Mesothelial cell of epicardium (in vitro differentiated cells): ENCODE data around the gene UBR2. TPM values are rescaled to one million over a fixed set of nuclear protein-coding genes. Genes with fewer than 3 reads are reported as not detected.

Experiments used
- DNase-seq, 2 experiments: peaks; one replicate each; pipeline ENCODE4 v3.0.0; 2021; ENCODE audit warnings: low spot score in 2 of 2; ENCODE audit not compliant: unreplicated experiment in 2 of 2
- H3K27ac Mint-ChIP-seq: 2 replicates; pipeline ENCODE4 v1.8.0; 2021; ENCODE audit warnings: mixed read lengths
- H3K27me3 Mint-ChIP-seq: 2 replicates; pipeline ENCODE4 v1.8.0; 2021; ENCODE audit warnings: low read depth, mixed read lengths
- H3K36me3 Mint-ChIP-seq: 2 replicates; pipeline ENCODE4 v1.8.0; 2021; ENCODE audit warnings: mixed read lengths
- H3K4me1 Mint-ChIP-seq: 2 replicates; pipeline ENCODE4 v1.8.0; 2021; ENCODE audit warnings: mixed read lengths
- H3K4me3 Mint-ChIP-seq: 2 replicates; pipeline ENCODE4 v1.8.0; 2021; ENCODE audit warnings: mild to moderate bottlenecking, moderate library complexity, mixed read lengths
- H3K9me3 Mint-ChIP-seq: 2 replicates; pipeline ENCODE4 v1.8.0; 2021; ENCODE audit warnings: mixed read lengths
- CTCF ChIP-seq: fragments of 200-600 bp; sonication (generic); IDR thresholded peaks from one replicate; pipeline ENCODE4 v1.5.0; 2021; ENCODE audit warnings: antibody characterized with exemption; ENCODE audit not compliant: unreplicated experiment
- total RNA-seq: library from RNA; stranded (reverse); gene quantifications from 3 replicates; pipeline ENCODE4 v1.2.1, GENCODE V29; 2021

The UBR2 gene
- total RNA-seq, 1 donor from 2014 or later = 26.8 TPM

DNA sequence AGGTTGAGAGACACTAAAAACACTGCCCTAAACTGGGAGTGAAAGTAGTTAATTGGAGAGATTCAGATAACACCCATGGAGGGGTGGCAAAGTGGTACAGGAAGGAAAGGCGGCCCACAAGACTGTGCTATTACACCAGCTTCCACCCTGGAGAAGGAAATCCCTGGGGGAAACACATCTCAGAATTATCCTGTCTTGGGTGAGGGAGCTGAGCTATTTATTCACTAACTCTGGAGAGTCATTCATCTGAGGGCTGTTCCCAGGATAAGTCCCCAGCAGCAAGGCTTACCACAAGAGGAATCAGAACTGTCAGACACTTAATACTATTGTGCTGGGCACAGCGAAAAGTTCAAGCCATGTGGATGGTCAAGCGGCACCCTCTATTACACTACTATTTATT is 172.1 kb downstream of the UBR2 start:
- no peak overlapping the region for H3K27ac Mint-ChIP-seq
- H3K4me1 Mint-ChIP-seq = no peaks in the 10 kb centered on the region
- H3K36me3 Mint-ChIP-seq = no peaks in the 10 kb centered on the region
- H3K9me3 Mint-ChIP-seq = no peaks in the 10 kb centered on the region
- TF ChIP-seq CTCF = no peak
- no peak for DNase-seq
- peaks cover 9% of the 10 kb centered on the region for H3K27me3 Mint-ChIP-seq
- no peak overlapping the region for H3K4me3 Mint-ChIP-seq

GRCh38 chr6:42740725-42741124 is 176.9 kb downstream of the UBR2 start:
- Mint-ChIP-seq H3K27ac (no peak overlapping the region), H3K4me1 (peaks cover 18% of the 10 kb centered on the region), H3K36me3 (no peaks in the 10 kb centered on the region), H3K9me3 (no peaks in the 10 kb centered on the region), H3K27me3 (peaks cover 9% of the 10 kb centered on the region), H3K4me3 (no peak overlapping the region)
- no peak for TF ChIP-seq CTCF
- DNase-seq = no peak

GRCh38 chr6:42742116-42742894 is 178.5 kb downstream of the UBR2 start:
- no peak for TF ChIP-seq CTCF
- H3K36me3 Mint-ChIP-seq = no peaks in the 10 kb centered on the region
- peaks cover 9% of the 10 kb centered on the region for H3K27me3 Mint-ChIP-seq
- no peak for DNase-seq
- H3K4me1 Mint-ChIP-seq = peaks cover 20% of the 10 kb centered on the region
- no peaks in the 10 kb centered on the region for H3K9me3 Mint-ChIP-seq
- H3K27ac Mint-ChIP-seq = peak overlapping the region; percentile 30
- no peak overlapping the region for H3K4me3 Mint-ChIP-seq

Other genes starting within 250 kb of the UBR2 start
- gene TRERF1, start 112.1 kb upstream of the UBR2 start, total RNA-seq = 18.6 to 20.3 TPM (median 19.8 TPM) in 3 replicates
- gene PRPH2, start 158.6 kb downstream of the UBR2 start, total RNA-seq = 0.11 to 0.16 TPM (median 0.11 TPM) in 3 replicates
- gene TBCC, start 182.1 kb downstream of the UBR2 start, total RNA-seq = 19.5 to 21.2 TPM (median 20.3 TPM) in 3 replicates
- gene BICRAL, start 218.0 kb downstream of the UBR2 start, total RNA-seq = 12.5 to 13.2 TPM (median 12.7 TPM) in 3 replicates